HL-60 (cell line): Measurements from ENCODE around the gene RAC3.

Experiments
- DNase-seq, 2 experiments: peaks; one replicate each; pipeline ENCODE4 v3.0.0-alpha.2; 2010 to 2020; ENCODE audit warnings: low read depth in 1 of 2, low spot score in 1 of 2
- H3K27ac ChIP-seq: fragments of 250-450 bp; sonication (Bioruptor Pico); replicated peaks from 2 replicates; pipeline ENCODE4 v1.5.1; 2020; ENCODE audit warnings: mild to moderate bottlenecking, moderate library complexity
- H3K27me3 ChIP-seq: fragments of 250-450 bp; sonication (Bioruptor Pico); 2 replicates; pipeline ENCODE4 v1.5.1; 2021; ENCODE audit warnings: mild to moderate bottlenecking, moderate library complexity; ENCODE audit not compliant: insufficient read depth, poor library complexity, severe bottlenecking
- H3K4me3 ChIP-seq: replicated peaks from 2 replicates; pipeline ENCODE4 v1.5.1; 2011; ENCODE audit warnings: mild to moderate bottlenecking, control low read depth, low read length; ENCODE audit not compliant: insufficient read depth
- CTCF ChIP-seq: IDR thresholded peaks from one replicate; pipeline ENCODE4 v1.5.1; 2011; ENCODE audit warnings: low read length, control low read depth, inconsistent platforms; ENCODE audit not compliant: insufficient read depth
- GABPA ChIP-seq: IDR thresholded peaks from 2 replicates; pipeline ENCODE4 v1.6.1; 2012; ENCODE audit warnings: low read depth
- POLR2AphosphoS5 ChIP-seq: IDR thresholded peaks from 2 replicates; pipeline ENCODE4 v1.6.1; 2012; ENCODE audit warnings: low read depth
- REST ChIP-seq: IDR thresholded peaks from 2 replicates; pipeline ENCODE4 v1.6.1; 2012; ENCODE audit warnings: low read depth; ENCODE audit not compliant: insufficient replicate concordance
- SPI1 ChIP-seq: IDR thresholded peaks from 2 replicates; pipeline ENCODE4 v1.6.1; 2012; ENCODE audit warnings: low read depth, mild to moderate bottlenecking, borderline replicate concordance

RAC3 gene

GRCh38 chr17:82009413-82009812 lies 22.1 kb upstream of the RAC3 start:
- Histone ChIP-seq H3K27ac (no peak overlapping the region), H3K4me3 (no peak overlapping the region), H3K27me3 (no peaks in the 10 kb centered on the region)
- TF ChIP-seq CTCF (no peak), REST (no peak), GABPA (no peak), POLR2AphosphoS5 (no peak), SPI1 (no peak)
- DNase-seq = no peak

- Histone ChIP-seq H3K4me3 (no peak overlapping the region), H3K27ac (no peak overlapping the region), H3K27me3 (no peaks in the 10 kb centered on the region)
- no peak for TF ChIP-seq POLR2AphosphoS5
- no peak for TF ChIP-seq REST
- no peak for TF ChIP-seq GABPA
- TF ChIP-seq CTCF = no peak
- TF ChIP-seq SPI1 = no peak
- DNase-seq = no peak
Measured at GRCh38 chr17:82010575-82011525, 20.6 kb upstream of the RAC3 start.

GRCh38 chr17:82011617-82012187 lies 19.8 kb upstream of the RAC3 start:
- H3K27ac ChIP-seq = no peak overlapping the region
- TF ChIP-seq CTCF (no peak), SPI1 (no peak), GABPA (no peak), REST (no peak), POLR2AphosphoS5 (no peak)
- H3K4me3 ChIP-seq = no peak overlapping the region
- H3K27me3 ChIP-seq = no peaks in the 10 kb centered on the region
- no peak for DNase-seq
